HepG2 (cell line): Measurements from ENCODE around the gene TRIM66. TPM values are rescaled to one million over a fixed set of nuclear protein-coding genes. Genes with fewer than 3 reads are reported as not detected.

Source experiments
- ADNP ChIP-seq: sonication (generic); formaldehyde crosslinking; IDR thresholded peaks from 2 replicates; pipeline ENCODE4 v1.4.0; 2020; ENCODE audit warnings: missing genetic modification reagents
- BCL6 ChIP-seq: IDR thresholded peaks from 2 replicates; pipeline ENCODE4 v1.6.1; 2016; ENCODE audit warnings: missing genetic modification reagents, missing compliant biosample characterization
- NAIF1 ChIP-seq: sonication (generic); formaldehyde crosslinking; IDR thresholded peaks from 2 replicates; pipeline ENCODE4 v1.5.0; 2020; ENCODE audit warnings: mild to moderate bottlenecking, missing genetic modification reagents, borderline replicate concordance
- SOX6 ChIP-seq, 2 experiments: fragments of 450-650 bp in 1 of 2; sonication (generic) in 1 of 2; formaldehyde crosslinking in 1 of 2; IDR thresholded peaks; 2 replicates each; pipeline versions ENCODE4 v1.4.0 to v1.6.1; 2017 to 2020; ENCODE audit warnings: antibody characterized with exemption in 1 of 2, mild to moderate bottlenecking in 1 of 2, missing genetic modification reagents in 1 of 2
- TSC22D2 ChIP-seq: sonication (generic); formaldehyde crosslinking; IDR thresholded peaks from 2 replicates; pipeline ENCODE4 v1.5.1; 2020; ENCODE audit warnings: missing genetic modification reagents, mild to moderate bottlenecking, borderline replicate concordance
- ZBTB1 ChIP-seq: sonication (generic); formaldehyde crosslinking; IDR thresholded peaks from 2 replicates; pipeline ENCODE4 v1.4.0; 2020; ENCODE audit warnings: missing genetic modification reagents, borderline replicate concordance
- ZFP41 ChIP-seq: sonication (generic); formaldehyde crosslinking; IDR thresholded peaks from 2 replicates; pipeline ENCODE4 v1.4.0; 2020; ENCODE audit warnings: mild to moderate bottlenecking, missing genetic modification reagents, borderline replicate concordance
- ZMYM4 ChIP-seq: sonication (generic); formaldehyde crosslinking; IDR thresholded peaks from 2 replicates; pipeline ENCODE4 v1.8.1; 2023; ENCODE audit warnings: mild to moderate bottlenecking, missing genetic modification reagents
- ZNF251 ChIP-seq: sonication (generic); formaldehyde crosslinking; IDR thresholded peaks from 2 replicates; pipeline ENCODE4 v1.9.0; 2021; ENCODE audit warnings: mild to moderate bottlenecking, missing genetic modification reagents
- ZNF430 ChIP-seq: sonication (generic); formaldehyde crosslinking; IDR thresholded peaks from 2 replicates; pipeline ENCODE4 v1.9.0; 2021; ENCODE audit warnings: mild to moderate bottlenecking, missing genetic modification reagents
- ZNF484 ChIP-seq: sonication (generic); formaldehyde crosslinking; IDR thresholded peaks from 2 replicates; pipeline ENCODE4 v1.5.1; 2020; ENCODE audit warnings: mild to moderate bottlenecking, low read depth, missing genetic modification reagents, borderline replicate concordance
- polyA plus RNA-seq, 8 experiments: library from polyadenylated mRNA; depleted of rRNA in 3 of 8; stranded (reverse) in 7 of 8; unstranded in 1 of 8; fragments of >200 nt; fragmentation: Illumina TruSeq in 4 of 8; extraction: Trizol in 4 of 8; gene quantifications; 2 replicates each; pipeline versions ENCODE4 v1.2.1 to v1.2.3, GENCODE V29; 2011 to 2016; ENCODE audit warnings: low read depth in 4 of 8, missing spikeins in 1 of 8, mixed read lengths in 1 of 8; ENCODE audit not compliant: insufficient read depth in 1 of 8
- total RNA-seq, 5 experiments: library from RNA; depleted of rRNA; stranded (reverse); fragments of >200 nt; fragmentation: Illumina TruSeq; extraction: Trizol; gene quantifications; 2 replicates each; pipeline ENCODE4 v1.2.3, GENCODE V29; 2016; ENCODE audit warnings: low read depth in 1 of 5
- TF ChIP-seq, protein P1 (sequence below): sonication (generic); formaldehyde crosslinking; IDR thresholded peaks from 2 replicates; pipeline ENCODE4 v1.9.0; 2021; ENCODE audit warnings: missing genetic modification reagents, borderline replicate concordance
- TF ChIP-seq, protein P2 (sequence below): sonication (generic); formaldehyde crosslinking; conservative IDR thresholded peaks from 2 replicates; pipeline ENCODE4 v1.8.0; 2022; ENCODE audit warnings: low read depth, missing genetic modification reagents
- TF ChIP-seq, protein P3 (sequence below): sonication (generic); formaldehyde crosslinking; IDR thresholded peaks from 2 replicates; pipeline ENCODE4 v1.4.0; 2020; ENCODE audit warnings: mild to moderate bottlenecking, missing genetic modification reagents
- TF ChIP-seq, protein P4 (sequence below): sonication (generic); formaldehyde crosslinking; IDR thresholded peaks from 2 replicates; pipeline ENCODE4 v1.5.1; 2020; ENCODE audit warnings: missing genetic modification reagents, mild to moderate bottlenecking, borderline replicate concordance
- TF ChIP-seq, protein P5 (sequence below): sonication (generic); formaldehyde crosslinking; IDR thresholded peaks from 2 replicates; pipeline ENCODE4 v1.5.1; 2020; ENCODE audit warnings: missing genetic modification reagents, mild to moderate bottlenecking, borderline replicate concordance
- TF ChIP-seq, protein P6 (sequence below): sonication (generic); formaldehyde crosslinking; IDR thresholded peaks from 2 replicates; pipeline ENCODE4 v1.4.0; 2020; ENCODE audit warnings: missing genetic modification reagents
- TF ChIP-seq, protein P7 (sequence below): sonication (generic); formaldehyde crosslinking; IDR thresholded peaks from 2 replicates; pipeline ENCODE4 v1.5.1; 2020; ENCODE audit warnings: mild to moderate bottlenecking, missing genetic modification reagents, moderate library complexity

TRIM66 gene
- total and polyA plus RNA-seq, 2 of the 13 experiments (the other 11 are each of a cell fraction or from before 2014, with no cell fraction given) = 4.9 to 6.1 TPM

DNA sequence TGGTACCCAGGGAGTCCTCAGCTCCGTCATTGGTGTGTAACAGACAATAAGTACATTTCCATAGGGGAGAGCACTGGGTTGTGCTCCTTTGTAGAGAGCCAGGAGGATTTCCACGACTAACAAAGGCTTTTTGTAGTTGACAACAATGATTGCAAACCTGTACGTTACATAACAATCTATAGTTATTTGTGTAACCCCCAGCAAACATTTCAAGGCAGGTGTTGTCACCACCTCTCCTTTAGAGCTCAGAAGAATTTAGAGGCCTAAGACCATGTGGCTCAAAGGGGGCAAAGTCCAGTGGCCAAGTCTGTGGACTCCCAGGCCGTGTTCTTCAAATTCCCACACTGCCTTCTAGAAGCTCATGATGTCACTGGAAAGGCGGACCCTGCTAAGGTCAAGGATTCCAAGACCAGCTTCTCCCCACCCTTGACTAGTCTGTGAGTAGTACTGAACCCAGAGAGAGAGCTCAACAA, 15.9 kb upstream of the TRIM66 start (continued):
- TF ChIP-seq SOX6 (IDR thresholded peaks at IDR 0.05) = no peak
- peak; percentile 95 for TF ChIP-seq SOX6 (CRISPR knock-in tag; IDR thresholded peaks at IDR 0.05)
- TF ChIP-seq ADNP (CRISPR knock-in tag) = no peak
- no peak for TF ChIP-seq NAIF1 (CRISPR knock-in tag)
- TF ChIP-seq, protein P1, sequence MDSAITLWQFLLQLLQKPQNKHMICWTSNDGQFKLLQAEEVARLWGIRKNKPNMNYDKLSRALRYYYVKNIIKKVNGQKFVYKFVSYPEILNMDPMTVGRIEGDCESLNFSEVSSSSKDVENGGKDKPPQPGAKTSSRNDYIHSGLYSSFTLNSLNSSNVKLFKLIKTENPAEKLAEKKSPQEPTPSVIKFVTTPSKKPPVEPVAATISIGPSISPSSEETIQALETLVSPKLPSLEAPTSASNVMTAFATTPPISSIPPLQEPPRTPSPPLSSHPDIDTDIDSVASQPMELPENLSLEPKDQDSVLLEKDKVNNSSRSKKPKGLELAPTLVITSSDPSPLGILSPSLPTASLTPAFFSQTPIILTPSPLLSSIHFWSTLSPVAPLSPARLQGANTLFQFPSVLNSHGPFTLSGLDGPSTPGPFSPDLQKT (CRISPR knock-in tag) = no peak
- no peak for TF ChIP-seq ZBTB1 (CRISPR knock-in tag)
- TF ChIP-seq, protein P2, sequence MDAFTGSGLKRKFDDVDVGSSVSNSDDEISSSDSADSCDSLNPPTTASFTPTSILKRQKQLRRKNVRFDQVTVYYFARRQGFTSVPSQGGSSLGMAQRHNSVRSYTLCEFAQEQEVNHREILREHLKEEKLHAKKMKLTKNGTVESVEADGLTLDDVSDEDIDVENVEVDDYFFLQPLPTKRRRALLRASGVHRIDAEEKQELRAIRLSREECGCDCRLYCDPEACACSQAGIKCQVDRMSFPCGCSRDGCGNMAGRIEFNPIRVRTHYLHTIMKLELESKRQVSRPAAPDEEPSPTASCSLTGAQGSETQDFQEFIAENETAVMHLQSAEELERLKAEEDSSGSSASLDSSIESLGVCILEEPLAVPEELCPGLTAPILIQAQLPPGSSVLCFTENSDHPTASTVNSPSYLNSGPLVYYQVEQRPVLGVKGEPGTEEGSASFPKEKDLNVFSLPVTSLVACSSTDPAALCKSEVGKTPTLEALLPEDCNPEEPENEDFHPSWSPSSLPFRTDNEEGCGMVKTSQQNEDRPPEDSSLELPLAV = no peak
- peak; percentile 34; the same call in 1 of the 2 replicates for TF ChIP-seq BCL6 (CRISPR knock-in tag)
- TF ChIP-seq, protein P3, sequence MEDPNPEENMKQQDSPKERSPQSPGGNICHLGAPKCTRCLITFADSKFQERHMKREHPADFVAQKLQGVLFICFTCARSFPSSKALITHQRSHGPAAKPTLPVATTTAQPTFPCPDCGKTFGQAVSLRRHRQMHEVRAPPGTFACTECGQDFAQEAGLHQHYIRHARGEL (CRISPR knock-in tag) = no peak
- no peak for TF ChIP-seq TSC22D2 (CRISPR knock-in tag)
- TF ChIP-seq ZNF430 (CRISPR knock-in tag) = no peak
- TF ChIP-seq, protein P4, sequence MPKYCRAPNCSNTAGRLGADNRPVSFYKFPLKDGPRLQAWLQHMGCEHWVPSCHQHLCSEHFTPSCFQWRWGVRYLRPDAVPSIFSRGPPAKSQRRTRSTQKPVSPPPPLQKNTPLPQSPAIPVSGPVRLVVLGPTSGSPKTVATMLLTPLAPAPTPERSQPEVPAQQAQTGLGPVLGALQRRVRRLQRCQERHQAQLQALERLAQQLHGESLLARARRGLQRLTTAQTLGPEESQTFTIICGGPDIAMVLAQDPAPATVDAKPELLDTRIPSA = no peak
- TF ChIP-seq ZFP41 (CRISPR knock-in tag) = no peak
- no peak for TF ChIP-seq ZMYM4 (CRISPR knock-in tag)
- TF ChIP-seq, protein P5, sequence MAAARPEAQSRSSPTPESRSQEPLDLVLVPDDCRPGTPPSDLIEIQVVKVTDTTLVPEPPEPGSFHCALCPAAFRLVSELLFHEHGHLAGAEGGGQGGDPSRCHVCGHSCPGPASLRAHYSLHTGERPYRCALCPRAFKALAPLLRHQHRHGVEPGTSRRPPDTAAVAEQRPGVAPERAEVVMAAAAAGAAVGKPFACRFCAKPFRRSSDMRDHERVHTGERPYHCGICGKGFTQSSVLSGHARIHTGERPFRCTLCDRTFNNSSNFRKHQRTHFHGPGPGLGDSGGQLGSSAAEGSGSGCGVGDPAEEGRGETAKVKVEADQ = no peak
- TF ChIP-seq, protein P6, sequence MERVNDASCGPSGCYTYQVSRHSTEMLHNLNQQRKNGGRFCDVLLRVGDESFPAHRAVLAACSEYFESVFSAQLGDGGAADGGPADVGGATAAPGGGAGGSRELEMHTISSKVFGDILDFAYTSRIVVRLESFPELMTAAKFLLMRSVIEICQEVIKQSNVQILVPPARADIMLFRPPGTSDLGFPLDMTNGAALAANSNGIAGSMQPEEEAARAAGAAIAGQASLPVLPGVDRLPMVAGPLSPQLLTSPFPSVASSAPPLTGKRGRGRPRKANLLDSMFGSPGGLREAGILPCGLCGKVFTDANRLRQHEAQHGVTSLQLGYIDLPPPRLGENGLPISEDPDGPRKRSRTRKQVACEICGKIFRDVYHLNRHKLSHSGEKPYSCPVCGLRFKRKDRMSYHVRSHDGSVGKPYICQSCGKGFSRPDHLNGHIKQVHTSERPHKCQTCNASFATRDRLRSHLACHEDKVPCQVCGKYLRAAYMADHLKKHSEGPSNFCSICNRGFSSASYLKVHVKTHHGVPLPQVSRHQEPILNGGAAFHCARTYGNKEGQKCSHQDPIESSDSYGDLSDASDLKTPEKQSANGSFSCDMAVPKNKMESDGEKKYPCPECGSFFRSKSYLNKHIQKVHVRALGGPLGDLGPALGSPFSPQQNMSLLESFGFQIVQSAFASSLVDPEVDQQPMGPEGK = peak; percentile 43; the same call in 1 of the 2 replicates
- TF ChIP-seq ZNF484 (CRISPR knock-in tag) = no peak
- no peak for TF ChIP-seq ZNF251
- TF ChIP-seq, protein P7, sequence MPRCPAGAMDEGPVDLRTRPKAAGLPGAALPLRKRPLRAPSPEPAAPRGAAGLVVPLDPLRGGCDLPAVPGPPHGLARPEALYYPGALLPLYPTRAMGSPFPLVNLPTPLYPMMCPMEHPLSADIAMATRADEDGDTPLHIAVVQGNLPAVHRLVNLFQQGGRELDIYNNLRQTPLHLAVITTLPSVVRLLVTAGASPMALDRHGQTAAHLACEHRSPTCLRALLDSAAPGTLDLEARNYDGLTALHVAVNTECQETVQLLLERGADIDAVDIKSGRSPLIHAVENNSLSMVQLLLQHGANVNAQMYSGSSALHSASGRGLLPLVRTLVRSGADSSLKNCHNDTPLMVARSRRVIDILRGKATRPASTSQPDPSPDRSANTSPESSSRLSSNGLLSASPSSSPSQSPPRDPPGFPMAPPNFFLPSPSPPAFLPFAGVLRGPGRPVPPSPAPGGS = no peak
